Vagina (tissue), 2 donors: ENCODE measurements around the gene GAB3.
"Not testable (repeated sequence)": the region's sequence is repeated elsewhere in the genome, so short reads cannot be mapped to it uniquely, and the experiment has no call there.

Experiments
- POLR2A ChIP-seq, 2 donors: fragments of 450-650 bp; IDR thresholded peaks; one replicate each; pipeline ENCODE4 v1.6.1; 2017; ENCODE audit warnings: antibody characterized with exemption in 2 of 2, mild to moderate bottlenecking in 2 of 2, moderate library complexity in 2 of 2
- POLR2AphosphoS5 ChIP-seq, 2 donors: sonication (generic); formaldehyde crosslinking; IDR thresholded peaks; one replicate each; pipeline ENCODE4 v1.9.0; 2017; ENCODE audit warnings: antibody characterized with exemption in 2 of 2, mild to moderate bottlenecking in 2 of 2, low read depth in 1 of 2; ENCODE audit not compliant: insufficient read depth in 1 of 2
- TF ChIP-seq, protein P1 (sequence below), 3 experiments: fragments of 450-650 bp in 2 of 3; fragments of 200-600 bp in 1 of 3; sonication (generic) in 1 of 3; IDR thresholded peaks; one replicate each; pipeline ENCODE4 v1.5.1; 2017 to 2019; ENCODE audit warnings: antibody characterized with exemption in 3 of 3, mild to moderate bottlenecking in 2 of 3, moderate library complexity in 2 of 3

- TF ChIP-seq, protein P1, sequence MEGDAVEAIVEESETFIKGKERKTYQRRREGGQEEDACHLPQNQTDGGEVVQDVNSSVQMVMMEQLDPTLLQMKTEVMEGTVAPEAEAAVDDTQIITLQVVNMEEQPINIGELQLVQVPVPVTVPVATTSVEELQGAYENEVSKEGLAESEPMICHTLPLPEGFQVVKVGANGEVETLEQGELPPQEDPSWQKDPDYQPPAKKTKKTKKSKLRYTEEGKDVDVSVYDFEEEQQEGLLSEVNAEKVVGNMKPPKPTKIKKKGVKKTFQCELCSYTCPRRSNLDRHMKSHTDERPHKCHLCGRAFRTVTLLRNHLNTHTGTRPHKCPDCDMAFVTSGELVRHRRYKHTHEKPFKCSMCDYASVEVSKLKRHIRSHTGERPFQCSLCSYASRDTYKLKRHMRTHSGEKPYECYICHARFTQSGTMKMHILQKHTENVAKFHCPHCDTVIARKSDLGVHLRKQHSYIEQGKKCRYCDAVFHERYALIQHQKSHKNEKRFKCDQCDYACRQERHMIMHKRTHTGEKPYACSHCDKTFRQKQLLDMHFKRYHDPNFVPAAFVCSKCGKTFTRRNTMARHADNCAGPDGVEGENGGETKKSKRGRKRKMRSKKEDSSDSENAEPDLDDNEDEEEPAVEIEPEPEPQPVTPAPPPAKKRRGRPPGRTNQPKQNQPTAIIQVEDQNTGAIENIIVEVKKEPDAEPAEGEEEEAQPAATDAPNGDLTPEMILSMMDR (IDR thresholded peaks at IDR 0.05): not testable (repeated sequence)
- not testable (repeated sequence) for TF ChIP-seq POLR2A (IDR thresholded peaks at IDR 0.05); POLR2AphosphoS5 (IDR thresholded peaks at IDR 0.05; ENCODE audit: insufficient read depth in 1 of 2, low read depth in 1 of 2)
Measured at GRCh38 chrX:154672084-154672483, 78.8 kb downstream of the GAB3 start.
